D721Med (cell line): ENCODE results near the gene SCYGR1.
"Not testable (repeated sequence)": the region's sequence is repeated elsewhere in the genome, so short reads cannot be mapped to it uniquely, and the experiment has no call there.

Source experiments
- DNase-seq: peaks from one replicate; pipeline ENCODE4 v3.0.0; 2011; ENCODE audit warnings: low spot score; ENCODE audit not compliant: insufficient read length
- FAIRE-seq: peaks from 2 replicates; lab custom pipeline; 2011; peaks lifted over from hg19 to GRCh38; lab: Jason Lieb, UNC
- TF ChIP-seq, protein P1 (sequence below): IDR thresholded peaks from 2 replicates; pipeline ENCODE4 v1.5.1; 2012; ENCODE audit warnings: mild to moderate bottlenecking, control low read depth; ENCODE audit not compliant: insufficient read depth; ENCODE audit errors: missing control alignments

SCYGR1 gene, protein sequence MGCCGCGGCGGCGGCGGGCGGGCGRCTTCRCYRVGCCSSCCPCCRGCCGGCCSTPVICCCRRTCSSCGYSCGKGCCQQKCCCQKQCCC

DNA sequence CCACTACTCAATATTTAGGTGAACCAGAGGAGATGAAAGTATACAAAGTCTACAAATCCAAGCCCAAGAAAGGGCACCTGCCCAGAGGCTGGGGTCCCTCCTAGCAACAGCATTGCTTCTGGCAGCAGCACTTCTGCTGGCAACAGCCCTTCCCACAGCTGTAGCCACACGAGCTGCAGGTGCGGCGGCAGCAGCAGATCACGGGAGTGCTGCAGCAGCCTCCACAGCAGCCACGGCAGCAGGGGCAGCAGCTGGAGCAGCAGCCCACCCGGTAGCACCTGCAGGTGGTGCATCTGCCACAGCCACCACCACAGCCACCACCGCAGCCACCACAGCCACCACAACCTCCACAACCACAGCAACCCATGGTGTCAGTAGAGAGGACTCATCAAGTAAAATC lies at the start of gene SCYGR1:
SCYGR1 (minus strand) TSS at position 367 of the 400 bp plus-strand sequence; CDS start at position 367, 0 bp downstream.
- not testable (repeated sequence) for DNase-seq, FAIRE-seq

DNA sequence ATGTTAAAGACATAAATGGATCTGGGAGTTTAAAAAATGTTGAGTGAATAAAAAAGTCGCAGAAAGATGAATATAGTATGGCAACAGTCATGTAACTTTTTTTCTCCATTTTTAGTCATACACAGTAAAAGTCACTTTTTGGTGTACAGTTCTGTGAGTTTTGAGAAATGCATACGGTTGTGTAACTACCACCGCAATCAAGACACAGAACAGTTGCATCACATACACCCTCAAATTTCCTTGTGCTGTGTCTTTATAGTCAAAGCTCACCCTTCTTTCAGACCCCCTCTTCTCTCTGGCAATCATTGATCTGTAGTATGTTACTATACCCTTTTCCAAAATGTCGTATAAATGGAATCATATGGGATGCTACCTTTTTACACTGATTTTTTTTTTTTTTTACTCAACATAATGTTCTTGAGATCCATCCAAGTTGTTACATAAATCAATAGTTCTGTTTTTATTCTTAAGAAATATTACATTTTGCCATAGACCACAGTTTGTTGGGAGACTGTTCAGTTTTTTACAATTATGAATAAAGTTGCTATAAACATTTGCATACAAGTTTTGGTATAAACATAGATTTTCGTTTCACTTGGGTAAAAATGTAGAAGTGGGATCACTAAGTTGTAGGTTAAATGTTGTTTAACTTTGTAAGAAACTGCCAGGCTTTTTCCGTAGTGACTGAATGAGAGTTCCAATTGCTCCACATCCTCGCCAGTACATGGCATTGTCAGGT lies 48.9 kb upstream of the SCYGR1 start:
- FAIRE-seq = no peak

DNA sequence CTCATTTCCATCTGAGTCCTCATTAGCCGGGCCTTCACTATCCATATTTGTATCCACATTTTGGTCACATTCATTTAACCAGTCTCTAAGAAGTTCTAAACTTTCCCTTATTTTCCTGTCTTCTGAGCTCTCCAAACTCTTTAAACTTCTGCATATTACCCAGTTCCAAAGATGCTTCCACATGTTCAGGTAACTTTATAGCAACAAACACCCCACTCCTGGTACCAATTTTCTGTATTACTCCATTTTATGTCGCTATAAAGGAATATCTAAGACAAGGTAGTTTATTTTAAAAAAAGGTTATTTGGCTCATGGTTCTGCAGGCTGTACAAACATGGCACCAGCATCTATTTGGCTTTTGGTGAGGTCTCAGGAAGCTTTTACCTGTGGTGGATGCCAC lies 45.4 kb upstream of the SCYGR1 start:
- DNase-seq = no peak
- TF ChIP-seq, protein P1, sequence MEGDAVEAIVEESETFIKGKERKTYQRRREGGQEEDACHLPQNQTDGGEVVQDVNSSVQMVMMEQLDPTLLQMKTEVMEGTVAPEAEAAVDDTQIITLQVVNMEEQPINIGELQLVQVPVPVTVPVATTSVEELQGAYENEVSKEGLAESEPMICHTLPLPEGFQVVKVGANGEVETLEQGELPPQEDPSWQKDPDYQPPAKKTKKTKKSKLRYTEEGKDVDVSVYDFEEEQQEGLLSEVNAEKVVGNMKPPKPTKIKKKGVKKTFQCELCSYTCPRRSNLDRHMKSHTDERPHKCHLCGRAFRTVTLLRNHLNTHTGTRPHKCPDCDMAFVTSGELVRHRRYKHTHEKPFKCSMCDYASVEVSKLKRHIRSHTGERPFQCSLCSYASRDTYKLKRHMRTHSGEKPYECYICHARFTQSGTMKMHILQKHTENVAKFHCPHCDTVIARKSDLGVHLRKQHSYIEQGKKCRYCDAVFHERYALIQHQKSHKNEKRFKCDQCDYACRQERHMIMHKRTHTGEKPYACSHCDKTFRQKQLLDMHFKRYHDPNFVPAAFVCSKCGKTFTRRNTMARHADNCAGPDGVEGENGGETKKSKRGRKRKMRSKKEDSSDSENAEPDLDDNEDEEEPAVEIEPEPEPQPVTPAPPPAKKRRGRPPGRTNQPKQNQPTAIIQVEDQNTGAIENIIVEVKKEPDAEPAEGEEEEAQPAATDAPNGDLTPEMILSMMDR = no peak
- no peak for FAIRE-seq

More for the DNA sequence above, 48.9 kb upstream of the SCYGR1 start:
- TF ChIP-seq, protein P1 = no peak
- DNase-seq = no peak

DNA sequence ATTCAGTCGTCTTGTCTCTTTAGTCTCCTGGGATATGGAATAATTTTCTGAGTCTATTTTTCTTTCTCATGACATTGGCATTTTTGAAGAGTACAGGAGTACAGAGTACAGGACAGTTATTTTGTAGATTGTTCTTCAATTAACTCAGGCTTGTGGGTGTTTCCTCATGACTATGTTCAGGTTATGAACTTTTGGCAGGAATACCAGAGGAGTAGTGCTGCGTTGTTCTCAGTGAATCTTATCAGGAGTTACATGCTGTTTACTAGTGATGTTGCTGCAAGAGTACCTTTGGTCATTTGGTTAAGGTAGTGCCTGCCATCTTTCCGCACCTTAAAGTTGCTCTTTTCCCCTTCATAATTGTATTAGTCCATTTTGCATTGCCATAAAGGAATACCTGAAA lies 42.9 kb upstream of the SCYGR1 start:
- TF ChIP-seq, protein P1 = no peak
- FAIRE-seq (no peak), DNase-seq (no peak)

DNA sequence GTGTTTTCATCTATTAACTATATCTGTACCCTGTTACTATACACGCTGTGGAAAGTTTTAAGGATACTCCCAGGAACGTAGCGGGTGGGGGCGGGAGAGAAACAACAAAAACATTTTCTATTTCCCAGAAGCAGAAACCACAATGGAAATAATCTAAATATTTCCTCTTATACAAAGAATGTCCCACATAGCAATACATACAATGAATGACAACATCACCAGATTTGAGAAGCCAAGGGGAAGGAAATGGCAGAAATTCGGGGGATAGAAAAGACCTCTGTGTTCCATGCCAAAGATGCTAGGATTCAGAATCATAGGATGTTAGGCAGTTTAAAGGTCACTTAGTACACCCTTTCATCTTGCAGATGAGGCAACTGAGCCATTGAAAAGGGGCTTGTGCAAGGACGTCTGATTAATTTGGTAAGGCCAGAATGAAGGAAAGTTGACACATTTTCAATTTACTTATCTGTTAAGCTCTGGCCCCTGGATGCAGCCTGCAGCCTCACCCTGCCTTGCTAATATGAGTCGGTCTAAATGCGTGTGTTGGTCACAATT lies 41.1 kb upstream of the SCYGR1 start:
- FAIRE-seq (no peak), DNase-seq (no peak)
- TF ChIP-seq, protein P1 = no peak

DNA sequence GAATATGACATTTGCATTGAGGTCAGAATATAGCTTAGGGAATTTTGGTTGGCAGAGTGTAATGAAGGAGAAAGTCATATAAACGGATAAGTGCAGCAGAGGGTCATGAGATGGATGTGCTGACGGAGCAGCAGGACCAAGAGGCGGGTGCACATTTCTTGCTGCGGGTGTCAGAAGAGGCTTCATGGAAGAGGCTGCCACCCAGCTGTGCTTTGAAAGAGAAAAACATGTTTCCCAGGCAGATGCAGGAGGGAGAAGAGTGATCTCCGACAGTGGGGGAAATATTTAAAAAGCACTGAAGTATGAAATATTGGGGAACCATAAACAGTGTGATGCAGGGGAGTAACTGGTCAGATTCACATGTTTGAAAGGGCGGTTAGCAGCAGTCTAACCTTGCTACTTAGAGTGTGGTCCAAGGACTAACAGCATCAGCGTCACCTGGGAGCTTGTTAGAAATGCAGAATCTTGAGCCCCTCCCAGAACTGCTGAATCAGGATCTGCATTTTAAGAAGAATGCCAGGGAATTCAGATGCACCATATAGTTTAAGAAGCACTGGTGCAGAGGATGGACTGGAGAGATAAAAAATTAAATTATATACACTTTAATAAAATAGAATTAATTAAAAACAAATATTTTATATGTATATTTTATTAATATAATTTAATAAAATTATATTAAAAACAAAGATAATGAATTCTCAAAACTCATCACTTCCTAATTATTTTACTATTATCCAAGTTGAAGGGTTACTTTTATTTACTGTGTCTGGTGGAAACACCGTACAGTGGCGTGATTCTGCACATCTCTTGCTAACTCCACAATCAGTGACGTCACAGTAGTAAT lies 36.1 kb upstream of the SCYGR1 start:
- TF ChIP-seq, protein P1 = no peak
- FAIRE-seq (no peak), DNase-seq (no peak)

DNA sequence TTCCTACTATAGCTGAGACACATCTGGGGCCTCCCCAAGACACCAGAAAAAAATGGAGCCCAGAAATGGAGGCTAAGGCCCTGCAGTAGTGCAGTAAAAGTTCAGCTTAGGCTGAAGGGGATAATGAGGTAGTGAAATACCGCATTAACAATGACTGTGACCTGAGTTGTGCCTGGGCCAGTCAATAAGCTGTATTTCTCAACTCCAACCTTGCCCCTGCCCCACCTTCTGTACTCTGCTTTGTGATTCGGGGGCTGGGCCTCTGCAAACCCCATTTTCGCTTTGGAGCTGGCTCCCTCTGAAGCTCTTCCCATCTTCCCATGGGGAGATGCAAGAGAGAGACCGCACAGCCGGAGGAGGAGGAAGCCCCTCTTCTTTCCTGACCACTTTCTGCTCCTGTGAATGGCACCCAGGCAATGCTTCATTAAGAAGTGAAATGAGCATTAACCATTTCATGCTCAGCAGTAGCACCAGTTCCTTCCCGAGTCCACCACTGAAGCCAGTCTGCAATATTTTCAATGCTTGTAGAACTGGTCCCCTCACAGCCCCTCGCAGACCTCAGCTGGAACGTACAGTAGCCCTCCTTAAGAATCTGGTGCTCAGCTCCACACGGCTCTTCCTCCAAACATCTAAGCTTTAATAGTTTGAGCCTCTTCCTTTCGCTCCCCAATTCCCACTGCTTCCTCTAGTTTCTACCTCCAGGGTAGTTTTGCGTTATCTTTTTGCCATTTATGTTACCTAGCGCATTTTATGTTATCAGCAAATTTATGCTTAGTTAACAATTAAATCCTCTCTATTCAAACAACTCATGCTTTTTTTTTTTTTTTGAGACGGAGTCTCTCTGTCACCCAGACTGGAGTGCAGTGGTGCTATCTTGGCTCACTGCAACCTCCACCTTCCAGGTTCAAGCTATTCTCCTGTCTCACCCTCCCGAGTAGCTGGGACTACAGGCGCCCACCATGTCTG lies 32.6 kb upstream of the SCYGR1 start:
- FAIRE-seq (no peak), DNase-seq (no peak)
- TF ChIP-seq, protein P1 = no peak
